OCI-LY7 (cell line): ENCODE measurements around the gene ANXA3. TPM values are rescaled to one million over a fixed set of nuclear protein-coding genes. Genes with fewer than 3 reads are reported as not detected.

Experiments used
- BruUV-seq: library from RNA; stranded (reverse); fragments of 400-500 nt; replicated peaks from 2 replicates; lab custom pipeline; 2021; lab: Mats Ljungman, UMichigan
- CTCF ChIA-PET: fragments of 300-600 bp; sonication (Branson Sonifier 250); formaldehyde crosslinking; loops from one replicate; lab custom pipeline; 2022; ENCODE audit warnings: antibody characterized with exemption; ENCODE audit not compliant: unreplicated experiment; lab: Charles Lee
- POLR2A ChIA-PET: fragments of 300-600 bp; sonication (Branson Sonifier 250); formaldehyde crosslinking; loops from one replicate; lab custom pipeline; 2022; ENCODE audit warnings: antibody characterized with exemption; lab: Charles Lee
- DNase-seq: peaks from one replicate; pipeline ENCODE4 v3.0.0-alpha.2; 2015; ENCODE audit warnings: low spot score
- H2AFZ ChIP-seq: fragments of 200-600 bp; sonication (generic), shearing (Covaris generic); 2 replicates; pipeline ENCODE4 v1.6.1; 2014; ENCODE audit warnings: mild to moderate bottlenecking, antibody characterized with exemption, low read length, moderate library complexity
- H3K27ac ChIP-seq: fragments of 200-600 bp; sonication (generic); 2 replicates; pipeline ENCODE4 v1.5.1; 2014; ENCODE audit warnings: mixed run types, low read depth, mild to moderate bottlenecking, moderate library complexity, low read length, inconsistent platforms; ENCODE audit not compliant: poor library complexity, severe bottlenecking
- H3K36me3 ChIP-seq: fragments of 200-600 bp; sonication (generic); 2 replicates; pipeline ENCODE4 v1.6.1; 2014; ENCODE audit warnings: mild to moderate bottlenecking, antibody characterized with exemption, low read length, moderate library complexity, mixed read lengths; ENCODE audit not compliant: insufficient read depth
- H3K4me1 ChIP-seq: fragments of 200-600 bp; sonication (generic); 2 replicates; pipeline ENCODE4 v1.5.1; 2014; ENCODE audit warnings: mild to moderate bottlenecking, low read length; ENCODE audit not compliant: insufficient read depth, poor library complexity, severe bottlenecking
- H3K4me2 ChIP-seq: fragments of 200-600 bp; sonication (generic); 2 replicates; pipeline ENCODE4 v1.6.1; 2014; ENCODE audit warnings: mild to moderate bottlenecking, low read length
- H3K4me3 ChIP-seq: fragments of 200-600 bp; sonication (generic); 2 replicates; pipeline ENCODE4 v1.5.1; 2014; ENCODE audit warnings: mild to moderate bottlenecking, low read depth, low read length; ENCODE audit not compliant: poor library complexity, severe bottlenecking
- H3K79me2 ChIP-seq: fragments of 200-600 bp; sonication (generic); 2 replicates; pipeline ENCODE4 v1.6.1; 2016; ENCODE audit warnings: low read depth, mild to moderate bottlenecking, low read length, moderate library complexity, mixed read lengths; ENCODE audit not compliant: insufficient read depth
- H3K9me2 ChIP-seq: fragments of 200-600 bp; sonication (generic); 2 replicates; pipeline ENCODE4 v1.6.1; 2016; ENCODE audit warnings: mild to moderate bottlenecking, low read length, mixed read lengths; ENCODE audit not compliant: insufficient read depth
- H3K9me3 ChIP-seq: fragments of 200-600 bp; sonication (generic); 2 replicates; pipeline ENCODE4 v1.6.1; 2014; ENCODE audit warnings: mild to moderate bottlenecking, mixed run types, low read length, mixed read lengths
- H4K20me1 ChIP-seq: fragments of 200-600 bp; sonication (generic); 2 replicates; pipeline ENCODE4 v1.6.1; 2014; ENCODE audit warnings: mild to moderate bottlenecking, antibody characterized with exemption, low read length, moderate library complexity, mixed read lengths; ENCODE audit not compliant: insufficient read depth
- CTCF ChIP-seq: fragments of 200-600 bp; sonication (generic); conservative IDR thresholded peaks from 2 replicates; pipeline ENCODE4 v1.5.1; 2014; ENCODE audit warnings: mild to moderate bottlenecking, antibody characterized with exemption, low read length, moderate library complexity, mixed read lengths
- EZH2phosphoT487 ChIP-seq: fragments of 200-600 bp; sonication (generic); IDR thresholded peaks from 2 replicates; pipeline ENCODE4 v1.6.1; 2018; ENCODE audit warnings: low read depth, borderline replicate concordance, mild to moderate bottlenecking, mixed run types, antibody characterized with exemption, low read length, moderate library complexity, mixed read lengths
- intact Hi-C: fragments of 100-400 bp; cut with micrococcal nuclease; formaldehyde crosslinking; loops from one replicate; pipeline ENCODE4 v1.10.0; 2022; ENCODE audit not compliant: unreplicated experiment
- total RNA-seq, 2 experiments: library from RNA; depleted of rRNA in 1 of 2; stranded (reverse); fragments of >200 nt in 1 of 2; shearing (Covaris generic) in 1 of 2; gene quantifications; 2 replicates each; pipeline ENCODE4 v1.2.3, GENCODE V29; 2014 to 2022

ANXA3 gene
- total RNA-seq, 2 experiments from 2014 or later: not detected

GRCh38 chr4:78510108-78510507 is 41.5 kb upstream of the ANXA3 start:
- Histone ChIP-seq H3K4me1 (no peaks in the 10 kb centered on the region), H3K36me3 (no peaks in the 10 kb centered on the region), H3K9me3 (no peaks in the 10 kb centered on the region), H3K79me2 (no peaks in the 10 kb centered on the region), H4K20me1 (no peaks in the 10 kb centered on the region), H3K27ac (no peak overlapping the region), H3K4me2 (no peak overlapping the region), H3K9me2 (no peaks in the 10 kb centered on the region), H3K4me3 (no peak overlapping the region), H2AFZ (no peak overlapping the region)
- no peak for DNase-seq
- BruUV-seq: no TSS peak
- intact Hi-C loops: no loop called here
- ChIA-PET CTCF (no interaction called here), POLR2A (no interaction called here)
- no peak for TF ChIP-seq CTCF
- TF ChIP-seq EZH2phosphoT487: no peak

- Histone ChIP-seq H3K27ac (no peak overlapping the region), H3K4me2 (no peak overlapping the region), H3K9me2 (no peaks in the 10 kb centered on the region), H3K36me3 (no peaks in the 10 kb centered on the region), H3K79me2 (no peaks in the 10 kb centered on the region), H2AFZ (no peak overlapping the region), H3K4me1 (no peaks in the 10 kb centered on the region), H3K4me3 (no peak overlapping the region), H4K20me1 (no peaks in the 10 kb centered on the region), H3K9me3 (no peaks in the 10 kb centered on the region)
- intact Hi-C loops: no loop called here
- no TSS peak for BruUV-seq
- ChIA-PET POLR2A (no interaction called here), CTCF (no interaction called here)
- no peak for DNase-seq
- no peak for TF ChIP-seq CTCF
- TF ChIP-seq EZH2phosphoT487: no peak
Measured at GRCh38 chr4:78510681-78511080, 40.9 kb upstream of the ANXA3 start.

GRCh38 chr4:78512357-78512920 is 39.1 kb upstream of the ANXA3 start:
- Histone ChIP-seq H3K4me1 (no peaks in the 10 kb centered on the region), H3K4me3 (no peak overlapping the region), H3K79me2 (no peaks in the 10 kb centered on the region), H3K9me3 (no peaks in the 10 kb centered on the region), H2AFZ (no peak overlapping the region), H4K20me1 (no peaks in the 10 kb centered on the region), H3K36me3 (no peaks in the 10 kb centered on the region), H3K4me2 (no peak overlapping the region), H3K9me2 (no peaks in the 10 kb centered on the region), H3K27ac (no peak overlapping the region)
- ChIA-PET POLR2A (interaction anchor here (0.6 kb wide), 2 partner anchors 294 to 451 kb away, joined by 3 to 4 read pairs; no protein-coding TSS in a partner anchor), CTCF (no interaction called here)
- BruUV-seq: no TSS peak
- DNase-seq: no peak
- intact Hi-C loops: no loop called here
- no peak for TF ChIP-seq CTCF
- no peak for TF ChIP-seq EZH2phosphoT487
